Measurements from ENCODE around the gene NQO2. TPM values are rescaled to one million over a fixed set of nuclear protein-coding genes. Genes with fewer than 3 reads are reported as not detected.

NQO2 gene
- total and polyA plus RNA-seq, 2 of the 13 experiments (the other 11 are each of a cell fraction or from before 2014, with no cell fraction given) = 32.2 to 56.5 TPM

DNA sequence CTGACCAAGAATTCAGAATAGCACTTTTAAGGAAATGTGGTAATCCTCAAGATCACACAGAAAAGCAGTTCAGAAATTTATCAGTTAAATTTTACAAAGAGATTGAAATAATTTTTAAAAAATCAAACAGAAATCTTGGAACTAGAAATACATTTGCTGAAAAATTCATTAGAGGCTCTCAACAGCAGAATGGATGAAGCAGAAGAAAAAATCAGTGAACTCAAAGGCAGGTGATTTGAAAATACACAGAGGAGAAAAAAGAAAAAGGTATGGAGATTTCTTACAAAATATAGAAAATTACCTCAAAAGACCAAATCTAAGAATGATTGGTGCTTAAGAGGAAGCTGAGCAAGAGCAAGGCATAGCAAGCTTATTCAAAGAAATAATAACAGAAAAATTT, 11.5 kb downstream of the NQO2 start:
- no peak for FAIRE-seq
- no peak for ATAC-seq
- CTCF ChIA-PET (ENCODE audit: low intra/inter-chr PET ratio, low total read pairs) = no interaction called here
- Histone ChIP-seq H2AFZ (ENCODE audit: low read length) (no peak overlapping the region), H3K4me1 (ENCODE audit: insufficient read depth, low read length) (peaks cover 27% of the 10 kb centered on the region), H3K4me3 (replicated peaks in 1 of 3; ENCODE audit: insufficient read depth in 1 of 3, low read depth in 2 of 3, low read length in 3 of 3) (no peak overlapping the region), H3K9ac (ENCODE audit: insufficient read depth, low read depth, low read length) (no peak overlapping the region), H3K79me2 (ENCODE audit: insufficient read depth, low read length) (no peaks in the 10 kb centered on the region), H3K9me3 (ENCODE audit: low read length) (peaks cover 16% of the 10 kb centered on the region), H4K20me1 (ENCODE audit: insufficient read depth, low read length) (no peaks in the 10 kb centered on the region), H3K27me3 (ENCODE audit: control insufficient read depth in 1 of 2, insufficient read depth in 2 of 2, low read length in 2 of 2) (no peaks in the 10 kb centered on the region), H3K4me2 (ENCODE audit: low read depth, low read length) (no peak overlapping the region), H3K27ac (ENCODE audit: extremely low read length, insufficient read depth, low read length) (no peak overlapping the region), H3K36me3 (replicated peaks in 1 of 2; ENCODE audit: control insufficient read depth in 1 of 2, insufficient read depth in 2 of 2, low read length in 2 of 2) (peaks cover 26 to 60% of the 10 kb centered on the region in 2 experiments)
- no peak for DNase-seq (ENCODE audit: low spot score)
- POLR2A ChIA-PET = interaction anchor here (1.2 to 3.1 kb wide), 3 partner anchors 11 to 57 kb away, joined by 3 to 15 read pairs (median 11); partner anchors contain the start of genes NQO2 and RIPK1
- intact Hi-C loops (cut with micrococcal nuclease; ENCODE audit: unreplicated experiment) (no loop called here), in situ Hi-C loops (cut with HindIII; ENCODE audit: extremely low pct_ligation_motif_present, low pct_unique_long_range_greater_than_20kb) (no loop called here)
- TF ChIP-seq PBX3 (CRISPR knock-in tag; IDR thresholded peaks at IDR 0.05; ENCODE audit: borderline replicate concordance) = no peak
- TF ChIP-seq YEATS2 (CRISPR knock-in tag; IDR thresholded peaks at IDR 0.05; ENCODE audit: borderline replicate concordance) = no peak
- TF ChIP-seq MTA1 (CRISPR knock-in tag; IDR thresholded peaks at IDR 0.05; ENCODE audit: borderline replicate concordance) = no peak
- no peak for TF ChIP-seq NONO (IDR thresholded peaks at IDR 0.05)
- TF ChIP-seq NONO (CRISPR knock-in tag; conservative IDR thresholded peaks at IDR 0.05) = no peak
- no peak for TF ChIP-seq EHMT2 (IDR thresholded peaks at IDR 0.05; ENCODE audit: borderline replicate concordance, low read depth, low read length)
- no peak for TF ChIP-seq SRF (IDR thresholded peaks at IDR 0.05; ENCODE audit: low read depth, low read length)
- no peak for TF ChIP-seq ZNF670 (CRISPR knock-in tag; IDR thresholded peaks at IDR 0.05; ENCODE audit: borderline replicate concordance)
- no peak for TF ChIP-seq ZNF329 (CRISPR knock-in tag; IDR thresholded peaks at IDR 0.05; ENCODE audit: low read depth)
- no peak for TF ChIP-seq FOXJ3 (CRISPR knock-in tag; IDR thresholded peaks at IDR 0.05; ENCODE audit: borderline replicate concordance)
- TF ChIP-seq RELA (CRISPR knock-in tag; IDR thresholded peaks at IDR 0.05) = no peak
- TF ChIP-seq TRIM24 (CRISPR knock-in tag; IDR thresholded peaks at IDR 0.05) = no peak
- no peak for TF ChIP-seq ZNF841 (CRISPR knock-in tag; IDR thresholded peaks at IDR 0.05; ENCODE audit: borderline replicate concordance)
- TF ChIP-seq CHD4 (IDR thresholded peaks at IDR 0.05; ENCODE audit: borderline replicate concordance, low read length) = no peak
- TF ChIP-seq TEF (CRISPR knock-in tag; IDR thresholded peaks at IDR 0.05) = no peak
- TF ChIP-seq, protein P1, sequence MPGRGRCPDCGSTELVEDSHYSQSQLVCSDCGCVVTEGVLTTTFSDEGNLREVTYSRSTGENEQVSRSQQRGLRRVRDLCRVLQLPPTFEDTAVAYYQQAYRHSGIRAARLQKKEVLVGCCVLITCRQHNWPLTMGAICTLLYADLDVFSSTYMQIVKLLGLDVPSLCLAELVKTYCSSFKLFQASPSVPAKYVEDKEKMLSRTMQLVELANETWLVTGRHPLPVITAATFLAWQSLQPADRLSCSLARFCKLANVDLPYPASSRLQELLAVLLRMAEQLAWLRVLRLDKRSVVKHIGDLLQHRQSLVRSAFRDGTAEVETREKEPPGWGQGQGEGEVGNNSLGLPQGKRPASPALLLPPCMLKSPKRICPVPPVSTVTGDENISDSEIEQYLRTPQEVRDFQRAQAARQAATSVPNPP (CRISPR knock-in tag; IDR thresholded peaks at IDR 0.05) = no peak
- TF ChIP-seq ONECUT2 (CRISPR knock-in tag; IDR thresholded peaks at IDR 0.05) = no peak
- no peak for TF ChIP-seq ESRRA (CRISPR knock-in tag; IDR thresholded peaks at IDR 0.05; ENCODE audit: low read depth)
- no TSS peak for BruUV-seq (replicated peaks)
